OCI-LY7 (cell line): ENCODE results near the gene CCDC27. TPM values are rescaled to one million over a fixed set of nuclear protein-coding genes. Genes with fewer than 3 reads are reported as not detected.
"Not testable (repeated sequence)": the region's sequence is repeated elsewhere in the genome, so short reads cannot be mapped to it uniquely, and the experiment has no call there.

Source experiments
- BruUV-seq: library from RNA; stranded (reverse); fragments of 400-500 nt; replicated peaks from 2 replicates; lab custom pipeline; 2021; lab: Mats Ljungman, UMichigan
- CTCF ChIA-PET: fragments of 300-600 bp; sonication (Branson Sonifier 250); formaldehyde crosslinking; loops from one replicate; lab custom pipeline; 2022; ENCODE audit warnings: antibody characterized with exemption; ENCODE audit not compliant: unreplicated experiment; lab: Charles Lee
- POLR2A ChIA-PET: fragments of 300-600 bp; sonication (Branson Sonifier 250); formaldehyde crosslinking; loops from one replicate; lab custom pipeline; 2022; ENCODE audit warnings: antibody characterized with exemption; lab: Charles Lee
- DNase-seq: peaks from one replicate; pipeline ENCODE4 v3.0.0-alpha.2; 2015; ENCODE audit warnings: low spot score
- H2AFZ ChIP-seq: fragments of 200-600 bp; sonication (generic), shearing (Covaris generic); 2 replicates; pipeline ENCODE4 v1.6.1; 2014; ENCODE audit warnings: mild to moderate bottlenecking, antibody characterized with exemption, low read length, moderate library complexity
- H3K27ac ChIP-seq: fragments of 200-600 bp; sonication (generic); 2 replicates; pipeline ENCODE4 v1.5.1; 2014; ENCODE audit warnings: mixed run types, low read depth, mild to moderate bottlenecking, moderate library complexity, low read length, inconsistent platforms; ENCODE audit not compliant: poor library complexity, severe bottlenecking
- H3K36me3 ChIP-seq: fragments of 200-600 bp; sonication (generic); 2 replicates; pipeline ENCODE4 v1.6.1; 2014; ENCODE audit warnings: mild to moderate bottlenecking, antibody characterized with exemption, low read length, moderate library complexity, mixed read lengths; ENCODE audit not compliant: insufficient read depth
- H3K4me1 ChIP-seq: fragments of 200-600 bp; sonication (generic); 2 replicates; pipeline ENCODE4 v1.5.1; 2014; ENCODE audit warnings: mild to moderate bottlenecking, low read length; ENCODE audit not compliant: insufficient read depth, poor library complexity, severe bottlenecking
- H3K4me2 ChIP-seq: fragments of 200-600 bp; sonication (generic); 2 replicates; pipeline ENCODE4 v1.6.1; 2014; ENCODE audit warnings: mild to moderate bottlenecking, low read length
- H3K4me3 ChIP-seq: fragments of 200-600 bp; sonication (generic); 2 replicates; pipeline ENCODE4 v1.5.1; 2014; ENCODE audit warnings: mild to moderate bottlenecking, low read depth, low read length; ENCODE audit not compliant: poor library complexity, severe bottlenecking
- H3K79me2 ChIP-seq: fragments of 200-600 bp; sonication (generic); 2 replicates; pipeline ENCODE4 v1.6.1; 2016; ENCODE audit warnings: low read depth, mild to moderate bottlenecking, low read length, moderate library complexity, mixed read lengths; ENCODE audit not compliant: insufficient read depth
- H3K9me2 ChIP-seq: fragments of 200-600 bp; sonication (generic); 2 replicates; pipeline ENCODE4 v1.6.1; 2016; ENCODE audit warnings: mild to moderate bottlenecking, low read length, mixed read lengths; ENCODE audit not compliant: insufficient read depth
- H3K9me3 ChIP-seq: fragments of 200-600 bp; sonication (generic); 2 replicates; pipeline ENCODE4 v1.6.1; 2014; ENCODE audit warnings: mild to moderate bottlenecking, mixed run types, low read length, mixed read lengths
- H4K20me1 ChIP-seq: fragments of 200-600 bp; sonication (generic); 2 replicates; pipeline ENCODE4 v1.6.1; 2014; ENCODE audit warnings: mild to moderate bottlenecking, antibody characterized with exemption, low read length, moderate library complexity, mixed read lengths; ENCODE audit not compliant: insufficient read depth
- EZH2phosphoT487 ChIP-seq: fragments of 200-600 bp; sonication (generic); IDR thresholded peaks from 2 replicates; pipeline ENCODE4 v1.6.1; 2018; ENCODE audit warnings: low read depth, borderline replicate concordance, mild to moderate bottlenecking, mixed run types, antibody characterized with exemption, low read length, moderate library complexity, mixed read lengths
- intact Hi-C: fragments of 100-400 bp; cut with micrococcal nuclease; formaldehyde crosslinking; loops from one replicate; pipeline ENCODE4 v1.10.0; 2022; ENCODE audit not compliant: unreplicated experiment
- total RNA-seq, 2 experiments: library from RNA; depleted of rRNA in 1 of 2; stranded (reverse); fragments of >200 nt in 1 of 2; shearing (Covaris generic) in 1 of 2; gene quantifications; 2 replicates each; pipeline ENCODE4 v1.2.3, GENCODE V29; 2014 to 2022
- TF ChIP-seq, protein P1 (sequence below): fragments of 200-600 bp; sonication (generic); conservative IDR thresholded peaks from 2 replicates; pipeline ENCODE4 v1.5.1; 2014; ENCODE audit warnings: mild to moderate bottlenecking, antibody characterized with exemption, low read length, moderate library complexity, mixed read lengths

CCDC27 gene
- total RNA-seq, 2 experiments from 2014 or later = not detected

DNA sequence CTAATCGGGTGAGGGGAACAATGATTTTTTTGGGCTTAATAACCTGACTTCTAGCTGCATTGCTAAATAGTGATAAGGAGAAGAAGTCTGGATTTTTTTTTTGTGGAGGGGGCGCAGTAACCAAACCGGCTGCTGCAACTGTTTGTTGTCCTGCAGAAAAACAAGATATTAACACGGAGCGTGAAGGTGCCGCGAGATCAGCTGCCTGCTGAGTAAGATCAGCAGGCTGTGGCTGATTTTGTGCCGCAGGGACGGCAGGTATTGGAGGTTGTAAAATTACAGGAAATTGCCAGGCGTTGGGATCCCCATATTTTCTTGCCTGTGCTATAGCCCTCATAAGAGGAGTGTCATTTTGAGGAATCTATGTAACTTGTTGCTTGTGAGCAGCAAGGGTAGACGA is 52.8 kb downstream of the CCDC27 start:
- POLR2A ChIA-PET = no interaction called here
- CTCF ChIA-PET = no interaction called here

DNA sequence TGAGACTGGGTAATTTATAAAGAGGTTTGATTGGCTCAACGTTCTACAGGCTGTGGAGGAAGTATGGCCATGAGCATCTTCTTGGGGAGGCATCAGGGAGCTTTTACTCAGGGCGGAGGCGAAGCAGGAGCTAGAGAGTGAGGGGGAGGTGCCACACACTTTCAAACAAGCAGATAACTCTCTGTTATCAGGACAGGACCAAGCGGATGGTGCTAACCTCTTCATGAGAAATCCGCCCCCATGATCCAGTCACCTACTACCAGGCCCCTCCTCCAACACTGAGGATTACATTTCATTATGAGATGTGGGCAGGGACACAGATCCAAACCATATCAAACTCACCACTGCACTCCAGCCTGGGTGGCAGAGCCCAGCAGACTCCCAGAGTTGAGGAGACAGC is 55.5 kb downstream of the CCDC27 start:
- H3K27ac ChIP-seq = no peak overlapping the region
- H4K20me1 ChIP-seq = no peaks in the 10 kb centered on the region
- no peak for TF ChIP-seq EZH2phosphoT487
- TF ChIP-seq, protein P1, sequence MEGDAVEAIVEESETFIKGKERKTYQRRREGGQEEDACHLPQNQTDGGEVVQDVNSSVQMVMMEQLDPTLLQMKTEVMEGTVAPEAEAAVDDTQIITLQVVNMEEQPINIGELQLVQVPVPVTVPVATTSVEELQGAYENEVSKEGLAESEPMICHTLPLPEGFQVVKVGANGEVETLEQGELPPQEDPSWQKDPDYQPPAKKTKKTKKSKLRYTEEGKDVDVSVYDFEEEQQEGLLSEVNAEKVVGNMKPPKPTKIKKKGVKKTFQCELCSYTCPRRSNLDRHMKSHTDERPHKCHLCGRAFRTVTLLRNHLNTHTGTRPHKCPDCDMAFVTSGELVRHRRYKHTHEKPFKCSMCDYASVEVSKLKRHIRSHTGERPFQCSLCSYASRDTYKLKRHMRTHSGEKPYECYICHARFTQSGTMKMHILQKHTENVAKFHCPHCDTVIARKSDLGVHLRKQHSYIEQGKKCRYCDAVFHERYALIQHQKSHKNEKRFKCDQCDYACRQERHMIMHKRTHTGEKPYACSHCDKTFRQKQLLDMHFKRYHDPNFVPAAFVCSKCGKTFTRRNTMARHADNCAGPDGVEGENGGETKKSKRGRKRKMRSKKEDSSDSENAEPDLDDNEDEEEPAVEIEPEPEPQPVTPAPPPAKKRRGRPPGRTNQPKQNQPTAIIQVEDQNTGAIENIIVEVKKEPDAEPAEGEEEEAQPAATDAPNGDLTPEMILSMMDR = no peak
- no peaks in the 10 kb centered on the region for H3K4me1 ChIP-seq
- no peak overlapping the region for H2AFZ ChIP-seq
- no TSS peak for BruUV-seq
- intact Hi-C loops = no loop called here
- no peaks in the 10 kb centered on the region for H3K9me2 ChIP-seq
- no peak for DNase-seq
- CTCF ChIA-PET = no interaction called here
- no peak overlapping the region for H3K4me3 ChIP-seq
- H3K9me3 ChIP-seq = no peaks in the 10 kb centered on the region
- H3K36me3 ChIP-seq = no peaks in the 10 kb centered on the region
- POLR2A ChIA-PET = no interaction called here
- no peaks in the 10 kb centered on the region for H3K79me2 ChIP-seq
- no peak overlapping the region for H3K4me2 ChIP-seq

More for the DNA sequence above, 52.8 kb downstream of the CCDC27 start:
- H4K20me1 ChIP-seq = no peaks in the 10 kb centered on the region
- no peak overlapping the region for H3K27ac ChIP-seq
- no peak overlapping the region for H3K4me2 ChIP-seq
- H3K9me2 ChIP-seq = no peaks in the 10 kb centered on the region
- no peak for DNase-seq
- H2AFZ ChIP-seq = no peak overlapping the region
- intact Hi-C loops = no loop called here
- no peak overlapping the region for H3K4me3 ChIP-seq
- no TSS peak for BruUV-seq
- TF ChIP-seq EZH2phosphoT487 = no peak
- TF ChIP-seq, protein P1 = no peak
- H3K36me3 ChIP-seq = no peaks in the 10 kb centered on the region
- no peaks in the 10 kb centered on the region for H3K79me2 ChIP-seq
- H3K9me3 ChIP-seq = peaks cover 9% of the 10 kb centered on the region; the same call in 1 of the 2 replicates
- H3K4me1 ChIP-seq = no peaks in the 10 kb centered on the region

DNA sequence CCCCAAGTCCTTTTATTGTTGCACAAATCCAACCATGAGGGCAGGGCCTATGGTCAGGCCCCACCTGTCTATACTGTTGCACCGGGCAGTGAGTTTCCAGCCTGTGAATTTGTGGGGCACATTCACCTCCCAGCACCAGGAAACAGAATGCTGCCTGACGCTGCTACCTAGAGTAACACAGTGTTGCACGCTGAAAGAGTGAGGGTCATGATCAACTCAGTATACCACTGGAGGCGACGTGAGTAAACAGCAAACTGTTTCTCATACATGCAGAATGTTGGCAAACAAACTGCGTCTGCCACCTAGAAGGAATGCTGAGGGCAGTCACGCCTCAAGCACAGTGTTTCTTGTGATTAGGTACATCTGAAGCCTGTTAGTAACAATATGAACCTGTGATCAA is 57.4 kb downstream of the CCDC27 start:
- Histone ChIP-seq H3K79me2 (no peaks in the 10 kb centered on the region), H3K9me3 (no peaks in the 10 kb centered on the region), H3K9me2 (no peaks in the 10 kb centered on the region), H3K4me2 (no peak overlapping the region), H3K4me3 (no peak overlapping the region), H3K27ac (no peak overlapping the region), H4K20me1 (no peaks in the 10 kb centered on the region), H3K4me1 (no peaks in the 10 kb centered on the region), H3K36me3 (peaks cover 8% of the 10 kb centered on the region; the same call in 1 of the 2 replicates), H2AFZ (no peak overlapping the region)
- CTCF ChIA-PET = no interaction called here
- POLR2A ChIA-PET = no interaction called here
- intact Hi-C loops = no loop called here
- DNase-seq = no peak
- BruUV-seq = no TSS peak
- no peak for TF ChIP-seq EZH2phosphoT487
- TF ChIP-seq, protein P1 = no peak

DNA sequence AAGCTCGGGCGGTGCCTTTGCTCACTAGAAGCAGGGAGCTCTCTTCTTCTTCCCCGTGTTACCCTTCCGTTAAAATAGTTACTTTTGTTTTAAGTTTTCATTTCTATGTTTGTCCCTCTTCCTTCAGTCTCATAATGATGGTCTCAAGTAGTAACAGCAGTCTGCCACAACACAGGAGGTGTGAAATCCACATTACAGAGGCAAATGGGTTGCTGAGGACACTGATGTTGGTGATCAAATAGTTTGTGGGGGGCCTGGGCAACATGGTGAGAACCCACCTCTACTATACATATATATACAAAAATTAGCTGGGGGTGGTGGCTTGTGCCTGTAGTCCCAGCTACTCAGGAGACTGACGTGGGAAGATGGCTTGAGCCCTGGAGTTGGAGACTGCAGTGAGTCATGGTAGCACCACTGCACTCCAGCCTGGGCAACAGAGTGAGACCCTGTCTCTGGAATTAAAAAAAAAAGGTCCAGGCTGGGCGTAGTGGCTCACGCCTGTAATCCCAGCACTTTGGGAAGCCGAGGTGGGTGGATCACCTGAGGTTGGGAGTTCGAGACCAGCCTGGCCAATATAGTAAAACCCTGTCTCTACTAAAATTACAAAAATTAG is 58.0 kb downstream of the CCDC27 start:
- H3K27ac ChIP-seq, H3K4me1 ChIP-seq, H4K20me1 ChIP-seq, DNase-seq, H3K79me2 ChIP-seq, H2AFZ ChIP-seq, CTCF ChIA-PET, H3K9me2 ChIP-seq, BruUV-seq, intact Hi-C loops, POLR2A ChIA-PET, H3K4me2 ChIP-seq, H3K9me3 ChIP-seq, H3K4me3 ChIP-seq: not testable (repeated sequence)
- peaks cover 11% of the 10 kb centered on the region; the same call in 1 of the 2 replicates for H3K36me3 ChIP-seq
